Vagina (tissue), 2 donors: ENCODE results near the gene PILRB. TPM values are rescaled to one million over a fixed set of nuclear protein-coding genes. Genes with fewer than 3 reads are reported as not detected.
"Not testable (repeated sequence)": the region's sequence is repeated elsewhere in the genome, so short reads cannot be mapped to it uniquely, and the experiment has no call there.

Source experiments
- DNase-seq, 2 donors: peaks; one replicate each; pipeline ENCODE4 v3.0.0-alpha.2; 2017; ENCODE audit errors: extremely low spot score in 2 of 2
- H3K27ac ChIP-seq: fragments of 200-600 bp; sonication (generic); one replicate; pipeline ENCODE4 v1.5.1; 2019
- H3K27me3 ChIP-seq: fragments of 200-600 bp; sonication (generic); one replicate; pipeline ENCODE4 v1.5.1; 2019
- H3K36me3 ChIP-seq, 2 donors: fragments of 200-600 bp; sonication (generic); one replicate each; pipeline ENCODE4 v1.5.1; 2017 to 2019
- H3K4me1 ChIP-seq: fragments of 200-600 bp; sonication (generic); one replicate; pipeline ENCODE4 v1.5.1; 2019
- H3K4me3 ChIP-seq, 2 donors: fragments of 200-600 bp; sonication (generic); 1 replicate in 1 of 2; 2 replicates in 1 of 2; pipeline ENCODE4 v1.5.1; 2016 to 2019
- H3K9me3 ChIP-seq: fragments of 200-600 bp; sonication (generic); one replicate; pipeline ENCODE4 v1.5.1; 2019
- POLR2A ChIP-seq, 2 donors: fragments of 450-650 bp; IDR thresholded peaks; one replicate each; pipeline ENCODE4 v1.6.1; 2017; ENCODE audit warnings: antibody characterized with exemption in 2 of 2, mild to moderate bottlenecking in 2 of 2, moderate library complexity in 2 of 2
- POLR2AphosphoS5 ChIP-seq, 2 donors: sonication (generic); formaldehyde crosslinking; IDR thresholded peaks; one replicate each; pipeline ENCODE4 v1.9.0; 2017; ENCODE audit warnings: antibody characterized with exemption in 2 of 2, mild to moderate bottlenecking in 2 of 2, low read depth in 1 of 2; ENCODE audit not compliant: insufficient read depth in 1 of 2
- intact Hi-C: fragments of 100-400 bp; cut with DNase I; formaldehyde crosslinking; loops from one replicate; pipeline ENCODE4 v1.15.1; 2023
- total RNA-seq: library from RNA; depleted of rRNA; stranded (reverse); fragments of >200 nt; gene quantifications from one replicate; pipeline ENCODE4 v1.2.3, GENCODE V29; 2016
- TF ChIP-seq, protein P1 (sequence below), 3 experiments: fragments of 450-650 bp in 2 of 3; fragments of 200-600 bp in 1 of 3; sonication (generic) in 1 of 3; IDR thresholded peaks; one replicate each; pipeline ENCODE4 v1.5.1; 2017 to 2019; ENCODE audit warnings: antibody characterized with exemption in 3 of 3, mild to moderate bottlenecking in 2 of 3, moderate library complexity in 2 of 3

The PILRB gene
- total RNA-seq, 1 donor from 2014 or later: 56.0 TPM

DNA sequence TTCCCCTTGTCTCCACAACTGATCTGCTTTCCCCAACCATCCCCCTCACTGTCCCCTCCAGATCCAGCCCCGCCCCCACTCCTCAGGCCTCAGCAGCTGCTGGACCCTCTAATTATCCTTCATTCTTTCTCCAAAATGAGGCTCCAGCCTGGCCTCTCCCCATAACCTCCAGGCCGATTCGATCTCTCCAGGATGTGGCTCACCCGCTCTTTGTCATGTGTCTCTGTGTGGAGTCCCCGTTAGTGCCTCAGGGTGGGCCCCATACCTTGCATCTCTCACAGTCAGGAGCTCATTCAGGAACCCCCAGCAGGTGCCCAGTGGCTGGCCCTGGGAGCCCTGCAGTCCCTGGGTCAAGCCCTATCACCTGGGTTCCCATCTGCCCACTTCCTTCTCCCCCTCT lies 16.7 kb downstream of the PILRB start:
- no peaks in the 10 kb centered on the region for H3K36me3 ChIP-seq
- no peaks in the 10 kb centered on the region for H3K9me3 ChIP-seq
- H3K27me3 ChIP-seq: no peaks in the 10 kb centered on the region
- intact Hi-C loops: no loop called here
- H3K4me1 ChIP-seq: peaks cover 9% of the 10 kb centered on the region
- H3K27ac ChIP-seq: no peak overlapping the region
- DNase-seq: no peak
- H3K4me3 ChIP-seq: no peak overlapping the region
- no peak for TF ChIP-seq POLR2AphosphoS5 (IDR thresholded peaks at IDR 0.05; ENCODE audit: insufficient read depth in 1 of 2, low read depth in 1 of 2)
- no peak for TF ChIP-seq POLR2A (IDR thresholded peaks at IDR 0.05)
- TF ChIP-seq, protein P1, sequence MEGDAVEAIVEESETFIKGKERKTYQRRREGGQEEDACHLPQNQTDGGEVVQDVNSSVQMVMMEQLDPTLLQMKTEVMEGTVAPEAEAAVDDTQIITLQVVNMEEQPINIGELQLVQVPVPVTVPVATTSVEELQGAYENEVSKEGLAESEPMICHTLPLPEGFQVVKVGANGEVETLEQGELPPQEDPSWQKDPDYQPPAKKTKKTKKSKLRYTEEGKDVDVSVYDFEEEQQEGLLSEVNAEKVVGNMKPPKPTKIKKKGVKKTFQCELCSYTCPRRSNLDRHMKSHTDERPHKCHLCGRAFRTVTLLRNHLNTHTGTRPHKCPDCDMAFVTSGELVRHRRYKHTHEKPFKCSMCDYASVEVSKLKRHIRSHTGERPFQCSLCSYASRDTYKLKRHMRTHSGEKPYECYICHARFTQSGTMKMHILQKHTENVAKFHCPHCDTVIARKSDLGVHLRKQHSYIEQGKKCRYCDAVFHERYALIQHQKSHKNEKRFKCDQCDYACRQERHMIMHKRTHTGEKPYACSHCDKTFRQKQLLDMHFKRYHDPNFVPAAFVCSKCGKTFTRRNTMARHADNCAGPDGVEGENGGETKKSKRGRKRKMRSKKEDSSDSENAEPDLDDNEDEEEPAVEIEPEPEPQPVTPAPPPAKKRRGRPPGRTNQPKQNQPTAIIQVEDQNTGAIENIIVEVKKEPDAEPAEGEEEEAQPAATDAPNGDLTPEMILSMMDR (IDR thresholded peaks at IDR 0.05): no peak

DNA sequence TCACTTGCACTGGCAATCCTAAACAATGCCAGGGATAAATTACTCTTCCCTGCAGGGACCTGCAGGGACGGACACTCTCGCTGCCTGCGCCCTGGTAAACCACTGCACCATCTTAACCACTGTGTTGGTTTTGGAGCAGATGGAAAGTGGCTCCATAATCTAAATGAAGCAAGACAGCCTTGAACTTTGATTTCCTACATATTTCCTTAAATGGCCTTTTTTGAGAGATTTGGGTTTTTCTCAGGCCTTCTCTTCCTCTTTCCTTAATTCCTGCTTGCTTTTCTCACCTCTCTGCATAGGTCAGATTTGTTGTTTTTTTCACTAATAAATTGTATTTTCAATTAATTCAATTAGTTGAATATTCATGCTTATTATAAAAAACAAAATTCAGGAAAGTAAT lies 18.1 kb downstream of the PILRB start:
- Histone ChIP-seq H3K9me3 (no peaks in the 10 kb centered on the region), H3K27me3 (no peaks in the 10 kb centered on the region), H3K36me3 (no peaks in the 10 kb centered on the region), H3K4me3 (no peak overlapping the region), H3K4me1 (peaks cover 9% of the 10 kb centered on the region), H3K27ac (no peak overlapping the region)
- no peak for DNase-seq
- intact Hi-C loops: no loop called here
- TF ChIP-seq, protein P1 (IDR thresholded peaks at IDR 0.05): no peak
- TF ChIP-seq POLR2AphosphoS5 (IDR thresholded peaks at IDR 0.05; ENCODE audit: insufficient read depth in 1 of 2, low read depth in 1 of 2): no peak
- TF ChIP-seq POLR2A (IDR thresholded peaks at IDR 0.05): no peak

DNA sequence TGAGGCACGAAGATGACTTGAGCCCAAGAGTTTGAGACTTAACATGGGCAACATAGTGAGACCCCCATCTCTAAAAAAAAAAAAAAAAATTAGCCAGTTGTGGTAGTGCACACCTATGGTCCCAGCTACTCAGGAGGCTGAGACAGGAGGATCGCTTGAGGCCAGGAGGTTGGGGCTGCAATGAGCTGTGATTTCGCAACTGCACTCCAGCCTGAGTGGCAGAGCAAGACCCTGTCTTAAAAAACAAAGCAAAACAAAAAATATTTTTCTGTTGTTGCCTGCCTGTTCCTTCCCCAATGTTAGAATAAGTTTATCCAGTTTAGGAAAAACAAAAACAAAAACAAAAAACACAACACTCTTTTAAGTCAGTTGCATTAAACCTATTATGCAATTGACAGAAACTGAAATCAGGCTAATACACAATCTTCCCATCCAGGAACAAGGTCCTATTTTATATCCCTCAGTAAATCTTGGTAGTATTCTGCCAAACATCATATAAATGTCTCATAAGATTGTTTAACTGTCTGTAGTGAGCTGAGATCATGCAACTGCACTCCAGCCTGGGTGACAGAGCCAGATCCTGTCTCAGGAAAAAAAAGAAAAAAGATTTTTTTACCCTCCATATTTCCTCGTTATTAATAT lies 20.3 kb downstream of the PILRB start:
- no peak for DNase-seq
- TF ChIP-seq, protein P1 (IDR thresholded peaks at IDR 0.05): no peak
- TF ChIP-seq POLR2A (IDR thresholded peaks at IDR 0.05): no peak
- TF ChIP-seq POLR2AphosphoS5 (IDR thresholded peaks at IDR 0.05; ENCODE audit: insufficient read depth in 1 of 2, low read depth in 1 of 2): peak in 1 of 2 donors; percentile 5

DNA sequence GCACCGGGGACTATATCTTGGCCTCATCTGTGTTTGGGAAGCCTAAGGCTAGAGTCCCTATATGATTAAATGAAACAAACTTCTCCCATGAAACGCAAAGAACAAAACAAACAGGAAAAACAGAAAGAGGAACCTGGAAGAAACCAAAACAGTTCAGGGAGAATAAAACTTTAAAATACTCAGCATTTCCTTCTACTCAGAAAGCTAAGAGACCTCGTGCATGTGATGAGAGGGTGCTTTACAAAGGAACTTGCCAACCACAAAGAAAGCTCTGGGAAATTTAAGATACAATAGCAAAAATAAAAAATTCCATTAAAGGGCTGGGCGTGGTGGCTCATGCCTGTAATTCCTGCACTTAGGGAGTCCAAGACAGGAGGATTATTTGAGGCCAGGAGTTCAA lies 22.3 kb downstream of the PILRB start:
- Histone ChIP-seq H3K4me1 (peaks cover 5% of the 10 kb centered on the region), H3K27ac (no peak overlapping the region)
- TF ChIP-seq, protein P1 (IDR thresholded peaks at IDR 0.05): no peak
- TF ChIP-seq POLR2A (IDR thresholded peaks at IDR 0.05): no peak
- TF ChIP-seq POLR2AphosphoS5 (IDR thresholded peaks at IDR 0.05; ENCODE audit: insufficient read depth in 1 of 2, low read depth in 1 of 2): no peak

More for the DNA sequence above, 20.3 kb downstream of the PILRB start:
- no peaks in the 10 kb centered on the region for H3K27me3 ChIP-seq
- H3K4me1 ChIP-seq: peaks cover 5% of the 10 kb centered on the region
- H3K4me3 ChIP-seq: no peak overlapping the region
- intact Hi-C loops: no loop called here
- H3K9me3 ChIP-seq: no peaks in the 10 kb centered on the region
- no peak overlapping the region for H3K27ac ChIP-seq
- no peaks in the 10 kb centered on the region for H3K36me3 ChIP-seq

DNA sequence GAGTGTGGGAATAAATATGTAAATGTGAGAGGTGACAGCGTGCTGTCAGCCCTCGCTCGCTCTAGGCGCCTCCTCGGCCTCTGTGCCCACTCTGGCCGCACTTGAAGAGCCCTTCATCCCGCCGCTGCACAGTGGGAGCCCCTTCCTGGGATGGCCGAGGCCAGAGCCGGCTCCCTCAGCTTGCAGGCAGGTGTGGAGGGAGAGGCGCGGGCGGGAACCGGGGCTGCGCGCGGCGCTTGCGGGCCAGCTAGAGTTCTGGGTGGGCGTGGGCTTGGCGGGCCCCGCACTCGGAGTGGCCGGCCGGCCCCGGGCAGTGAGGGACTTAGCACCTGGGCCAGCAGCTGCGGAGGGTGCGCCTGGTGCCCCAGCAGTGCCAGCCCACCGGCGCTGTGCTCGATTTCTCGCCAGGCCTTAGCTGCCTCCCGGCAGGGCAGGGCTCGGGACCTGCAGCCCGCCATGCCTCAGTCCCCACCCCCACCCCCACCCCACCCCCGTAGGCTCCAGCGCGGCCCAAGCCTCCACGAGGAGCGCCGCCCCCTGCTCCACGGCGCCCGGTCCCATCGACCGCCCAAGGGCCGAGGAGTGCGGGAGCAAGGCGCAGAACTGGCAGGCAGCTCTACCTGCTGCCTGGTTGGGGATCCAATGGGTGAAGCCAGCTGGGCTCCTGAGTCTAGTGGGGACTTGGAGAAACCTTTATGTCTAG lies 23.8 kb downstream of the PILRB start:
- H3K4me3 ChIP-seq, H3K27me3 ChIP-seq, H3K36me3 ChIP-seq, DNase-seq, H3K4me1 ChIP-seq, intact Hi-C loops, H3K9me3 ChIP-seq, H3K27ac ChIP-seq: not testable (repeated sequence)

More for the DNA sequence above, 22.3 kb downstream of the PILRB start:
- DNase-seq: no peak
- no peak overlapping the region for H3K4me3 ChIP-seq
- no peaks in the 10 kb centered on the region for H3K9me3 ChIP-seq
- H3K36me3 ChIP-seq: no peaks in the 10 kb centered on the region
- intact Hi-C loops: no loop called here
- H3K27me3 ChIP-seq: no peaks in the 10 kb centered on the region

DNA sequence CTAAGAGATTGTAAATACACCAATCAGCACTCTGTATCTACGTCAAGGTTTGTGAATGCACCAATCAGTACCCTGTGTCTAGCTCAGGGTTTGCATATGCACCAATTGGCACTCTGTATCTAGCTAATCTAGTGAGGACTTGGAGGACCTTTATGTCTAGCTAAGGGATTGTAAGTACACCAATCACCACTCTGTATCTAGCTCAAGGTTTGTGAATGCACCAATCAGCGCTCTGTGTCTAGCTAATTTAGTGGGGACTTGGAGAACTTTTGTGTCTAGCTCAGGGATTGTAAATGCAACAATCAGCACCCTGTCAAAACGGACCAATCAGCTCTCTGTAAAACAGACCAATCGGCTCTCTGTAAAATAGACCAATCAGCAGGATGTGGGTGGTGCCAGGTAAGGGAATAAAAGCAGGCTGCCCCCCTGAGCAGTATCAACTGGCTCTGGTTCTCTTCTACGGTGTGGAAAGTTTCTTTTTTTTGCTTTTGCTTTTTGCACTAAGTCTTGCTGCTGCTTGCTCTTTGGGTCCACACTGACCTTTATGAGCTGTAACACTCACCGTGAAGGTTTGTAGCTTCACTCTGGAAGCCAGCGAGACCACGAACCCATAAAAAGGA lies 24.4 kb downstream of the PILRB start:
- H3K36me3 ChIP-seq, H3K9me3 ChIP-seq, DNase-seq, H3K27ac ChIP-seq, H3K4me3 ChIP-seq, H3K4me1 ChIP-seq, H3K27me3 ChIP-seq, intact Hi-C loops: not testable (repeated sequence)
